Measurements from ENCODE around the gene ACTN1.

The ACTN1 gene

DNA sequence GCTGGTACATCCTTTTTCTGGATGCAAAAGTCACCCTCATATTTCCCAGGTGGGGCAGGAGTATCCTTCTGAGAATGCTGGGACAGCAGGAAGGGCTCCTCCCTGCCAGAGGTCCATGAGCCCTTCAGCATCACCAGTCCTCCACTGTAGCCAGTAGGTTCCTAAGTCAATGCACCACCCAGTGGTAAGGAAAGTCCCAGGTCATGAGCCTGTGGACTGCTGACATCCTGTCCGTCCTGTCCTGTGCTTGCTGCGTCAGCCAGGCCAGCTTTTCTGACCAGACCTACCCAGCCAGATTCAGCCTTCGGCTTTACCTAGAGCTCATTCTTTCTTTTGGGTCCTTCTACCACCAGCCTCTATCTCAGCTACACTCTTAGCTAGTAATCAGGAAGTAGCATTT lies 23.0 kb upstream of the ACTN1 start:
- TF ChIP-seq, protein P1, sequence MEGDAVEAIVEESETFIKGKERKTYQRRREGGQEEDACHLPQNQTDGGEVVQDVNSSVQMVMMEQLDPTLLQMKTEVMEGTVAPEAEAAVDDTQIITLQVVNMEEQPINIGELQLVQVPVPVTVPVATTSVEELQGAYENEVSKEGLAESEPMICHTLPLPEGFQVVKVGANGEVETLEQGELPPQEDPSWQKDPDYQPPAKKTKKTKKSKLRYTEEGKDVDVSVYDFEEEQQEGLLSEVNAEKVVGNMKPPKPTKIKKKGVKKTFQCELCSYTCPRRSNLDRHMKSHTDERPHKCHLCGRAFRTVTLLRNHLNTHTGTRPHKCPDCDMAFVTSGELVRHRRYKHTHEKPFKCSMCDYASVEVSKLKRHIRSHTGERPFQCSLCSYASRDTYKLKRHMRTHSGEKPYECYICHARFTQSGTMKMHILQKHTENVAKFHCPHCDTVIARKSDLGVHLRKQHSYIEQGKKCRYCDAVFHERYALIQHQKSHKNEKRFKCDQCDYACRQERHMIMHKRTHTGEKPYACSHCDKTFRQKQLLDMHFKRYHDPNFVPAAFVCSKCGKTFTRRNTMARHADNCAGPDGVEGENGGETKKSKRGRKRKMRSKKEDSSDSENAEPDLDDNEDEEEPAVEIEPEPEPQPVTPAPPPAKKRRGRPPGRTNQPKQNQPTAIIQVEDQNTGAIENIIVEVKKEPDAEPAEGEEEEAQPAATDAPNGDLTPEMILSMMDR (conservative IDR thresholded peaks at IDR 0.05) = no peak; the same call in 1 of the 2 replicates
- no peak overlapping the region for H3K27ac ChIP-seq

DNA sequence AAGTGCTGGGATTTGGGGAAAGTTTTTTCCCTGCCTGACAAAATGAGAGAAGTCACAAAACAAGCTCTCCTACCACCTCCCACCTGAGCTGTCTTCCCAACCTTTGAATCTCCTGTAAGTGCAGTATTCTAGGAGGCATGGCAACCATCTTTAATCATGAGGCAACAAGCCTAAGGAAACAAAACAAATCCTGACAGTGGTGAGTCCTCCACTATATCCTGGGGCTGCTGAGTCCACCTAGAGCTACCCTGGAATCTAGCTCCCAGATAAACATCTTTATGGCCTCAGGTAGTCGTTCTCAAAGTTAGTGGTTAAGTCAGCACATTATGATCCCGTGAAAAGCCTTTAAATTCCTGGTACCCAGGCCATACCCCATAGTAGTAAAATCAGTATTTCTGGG lies 22.3 kb upstream of the ACTN1 start:
- H3K27ac ChIP-seq = no peak overlapping the region
- TF ChIP-seq, protein P1 (conservative IDR thresholded peaks at IDR 0.05) = no peak

DNA sequence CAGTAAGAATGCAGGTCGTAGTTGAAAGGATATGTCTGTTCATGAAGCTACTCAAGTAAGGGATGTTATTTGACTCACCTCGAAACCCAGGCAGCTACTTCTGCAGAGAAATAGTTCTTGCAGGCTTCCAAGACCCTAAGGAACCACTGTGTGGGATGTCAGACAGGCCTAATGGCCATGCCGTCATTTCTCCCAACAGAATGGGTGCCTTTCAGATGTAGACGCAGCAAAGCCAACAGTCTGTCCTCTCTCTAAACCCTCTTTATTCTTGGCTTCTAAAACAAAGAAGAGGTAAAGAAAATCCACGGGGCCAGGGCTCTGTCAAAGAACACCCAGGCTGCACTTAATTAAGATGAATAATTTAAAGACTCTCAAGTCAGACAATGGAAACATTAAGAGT lies 19.0 kb upstream of the ACTN1 start:
- TF ChIP-seq, protein P1 (conservative IDR thresholded peaks at IDR 0.05) = no peak
- no peak overlapping the region for H3K27ac ChIP-seq

DNA sequence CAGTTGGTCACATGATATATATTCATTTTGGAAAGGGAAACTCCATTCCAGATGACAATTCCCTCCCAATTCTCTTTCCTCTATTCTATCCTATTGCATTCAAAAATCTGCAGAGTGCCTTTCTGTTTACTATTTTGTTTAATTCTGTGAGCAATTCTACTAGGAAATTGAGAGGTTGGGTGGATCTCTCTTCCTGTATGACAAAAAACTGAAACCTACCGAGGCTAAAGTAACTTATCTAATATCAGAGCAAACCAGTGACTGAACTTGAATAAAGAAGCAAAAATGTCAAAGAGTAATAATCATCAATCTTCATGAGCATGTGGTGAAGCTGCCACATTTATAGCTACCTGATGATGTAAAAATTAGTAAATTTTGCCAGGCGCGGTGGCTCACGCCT lies 16.6 kb upstream of the ACTN1 start:
- TF ChIP-seq, protein P1 (conservative IDR thresholded peaks at IDR 0.05) = no peak
- H3K27ac ChIP-seq = no peak overlapping the region

DNA sequence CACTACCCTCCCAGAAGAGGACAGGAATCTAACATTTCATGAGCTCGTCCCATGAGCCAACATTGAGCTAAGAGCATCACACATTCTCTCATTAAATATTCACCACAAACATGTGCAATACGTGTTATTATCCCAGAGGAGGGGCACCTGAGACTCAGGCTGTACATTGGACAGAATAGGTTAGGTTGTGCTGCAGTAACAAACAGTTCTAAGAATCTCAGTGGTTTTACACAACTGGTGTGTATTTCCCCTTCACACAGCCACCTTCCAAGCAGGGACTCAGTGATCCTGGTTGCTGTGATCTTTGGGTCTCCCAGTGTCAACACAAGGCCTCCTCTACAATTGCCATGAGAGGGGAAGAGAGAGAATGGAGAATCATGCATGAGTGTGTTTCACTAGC lies 15.0 kb upstream of the ACTN1 start:
- TF ChIP-seq, protein P1 (conservative IDR thresholded peaks at IDR 0.05) = no peak
- no peak overlapping the region for H3K27ac ChIP-seq

DNA sequence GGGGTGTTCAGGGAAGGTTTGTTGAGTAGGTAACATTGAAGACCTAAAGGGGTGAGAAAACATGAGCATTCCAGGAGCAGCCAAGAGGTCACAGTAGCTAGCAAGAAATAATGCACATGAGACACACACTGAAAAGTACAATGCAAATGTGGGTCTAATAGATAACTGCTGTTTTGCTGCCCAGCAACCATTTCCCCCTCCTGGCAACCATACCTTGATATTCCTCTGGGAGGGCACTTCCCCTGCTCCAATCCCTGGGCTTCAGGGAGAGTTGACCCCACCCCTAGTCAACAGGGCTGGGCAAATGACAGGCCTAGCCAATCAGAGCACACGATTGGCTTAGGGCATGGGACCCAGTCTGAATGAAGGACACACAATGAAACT lies 8.5 kb upstream of the ACTN1 start:
- no peak overlapping the region for H3K27ac ChIP-seq
- TF ChIP-seq, protein P1 (conservative IDR thresholded peaks at IDR 0.05) = no peak

DNA sequence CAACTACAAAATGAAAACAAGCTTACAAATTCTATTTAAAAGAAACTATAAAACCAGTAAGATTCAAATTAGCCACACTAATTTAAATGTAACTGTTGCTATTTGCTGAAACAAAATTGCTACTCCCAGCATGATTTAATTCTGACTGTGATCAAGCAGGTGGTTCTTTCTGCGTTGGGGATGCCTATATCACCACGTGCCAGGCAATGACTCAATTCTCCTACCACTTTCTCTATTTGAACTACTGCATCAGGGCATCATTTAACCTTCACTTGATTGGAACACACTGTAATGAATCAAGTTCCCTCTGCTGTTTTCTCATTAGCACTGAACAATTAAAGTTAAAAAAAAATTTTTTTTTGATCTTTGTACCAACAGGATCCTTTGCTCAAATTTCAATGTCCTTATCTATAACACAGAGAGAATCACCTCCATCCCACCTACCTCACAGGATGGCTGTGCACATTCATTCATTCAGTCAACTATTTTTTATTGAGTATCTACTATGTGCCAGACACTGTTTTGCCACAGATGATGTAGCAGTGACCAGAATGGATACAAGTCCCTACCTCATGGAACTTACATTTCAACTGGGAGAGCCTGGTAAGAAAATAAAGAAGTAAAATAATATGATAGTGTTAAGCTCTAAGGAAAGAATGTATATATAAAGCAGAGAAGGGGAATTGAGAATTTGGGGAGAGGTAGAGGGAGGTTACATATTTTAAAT lies 8.0 kb upstream of the ACTN1 start:
- H3K27ac ChIP-seq = no peak overlapping the region
- TF ChIP-seq, protein P1 (conservative IDR thresholded peaks at IDR 0.05) = no peak

Measured in VCaP (cell line).